SU-DHL-6 (cell line): ENCODE data around the gene TSPAN10.

Experiments used
- H2AFZ ChIP-seq: fragments of 200-600 bp; sonication (generic); 2 replicates; pipeline ENCODE4 v1.6.1; 2014; ENCODE audit warnings: low read depth, mild to moderate bottlenecking, moderate library complexity, mixed read lengths, antibody characterized with exemption, low read length; ENCODE audit not compliant: severe bottlenecking
- H3F3A ChIP-seq: fragments of 200-600 bp; shearing (Covaris generic); 2 replicates; pipeline ENCODE4 v1.6.0; 2016; ENCODE audit warnings: antibody characterized with exemption, mild to moderate bottlenecking; ENCODE audit not compliant: insufficient read depth
- H3K27ac ChIP-seq: fragments of 200-600 bp; sonication (generic); 2 replicates; pipeline ENCODE4 v1.5.1; 2016; ENCODE audit warnings: low read depth, mild to moderate bottlenecking, low read length, moderate library complexity, mixed read lengths
- H3K27me3 ChIP-seq: fragments of 200-600 bp; sonication (generic), shearing (Covaris generic); 2 replicates; pipeline ENCODE4 v1.6.0; 2014; ENCODE audit warnings: mild to moderate bottlenecking, low read length
- H3K36me3 ChIP-seq: fragments of 200-600 bp; sonication (generic); 2 replicates; pipeline ENCODE4 v1.6.1; 2014; ENCODE audit warnings: mild to moderate bottlenecking, low read length, mixed read lengths
- H3K4me2 ChIP-seq: fragments of 300-600, 200-600 bp; shearing (Covaris generic), sonication (generic); 2 replicates; pipeline ENCODE4 v1.6.0; 2014; ENCODE audit warnings: low read length, low read depth, mild to moderate bottlenecking; ENCODE audit not compliant: poor library complexity, severe bottlenecking
- H3K4me3 ChIP-seq: fragments of 200-600 bp; sonication (generic); 2 replicates; pipeline ENCODE4 v1.5.1; 2014; ENCODE audit warnings: antibody characterized with exemption, low read length, mild to moderate bottlenecking, mixed read lengths; ENCODE audit not compliant: insufficient read depth, poor library complexity, severe bottlenecking
- H3K79me2 ChIP-seq: fragments of 200-600 bp; sonication (generic); 2 replicates; pipeline ENCODE4 v1.6.1; 2014; ENCODE audit warnings: mild to moderate bottlenecking, low read length, moderate library complexity; ENCODE audit not compliant: insufficient read depth
- H3K9ac ChIP-seq: fragments of 200-600 bp; sonication (generic); 2 replicates; pipeline ENCODE4 v1.7.0; 2014; ENCODE audit warnings: mild to moderate bottlenecking, low read length
- H3K9me2 ChIP-seq: fragments of 200-600 bp; sonication (generic); replicated peaks from 2 replicates; pipeline ENCODE4 v1.6.1; 2014; ENCODE audit warnings: low read length; ENCODE audit not compliant: insufficient read depth
- H3K9me3 ChIP-seq: fragments of 200-600 bp; sonication (generic); 2 replicates; pipeline ENCODE4 v1.6.1; 2014; ENCODE audit warnings: low read length, mixed read lengths; ENCODE audit not compliant: insufficient read depth
- H4K20me1 ChIP-seq: fragments of 200-600 bp; sonication (generic); 2 replicates; pipeline ENCODE4 v1.6.1; 2014; ENCODE audit warnings: low read depth, mild to moderate bottlenecking, antibody characterized with exemption, low read length, moderate library complexity, mixed read lengths
- EZH2phosphoT487 ChIP-seq: fragments of 200-600 bp; sonication (generic), shearing (Covaris generic); conservative IDR thresholded peaks from 2 replicates; pipeline ENCODE4 v1.6.1; 2018; ENCODE audit warnings: mild to moderate bottlenecking, antibody characterized with exemption, low read length, moderate library complexity, mixed read lengths

Gene TSPAN10

GRCh38 chr17:81697261-81698044 is 60.5 kb downstream of the TSPAN10 start:
- Histone ChIP-seq H3K27ac (no peak overlapping the region), H3K4me3 (no peak overlapping the region), H3K79me2 (peaks cover 27% of the 10 kb centered on the region), H3K9ac (no peak overlapping the region), H3K36me3 (peaks cover 2% of the 10 kb centered on the region; the same call in 1 of the 2 replicates), H3F3A (peaks cover 17% of the 10 kb centered on the region; the same call in 1 of the 2 replicates), H3K9me3 (no peaks in the 10 kb centered on the region), H2AFZ (no peak overlapping the region), H3K4me2 (no peak overlapping the region), H3K9me2 (no peaks in the 10 kb centered on the region), H3K27me3 (no peaks in the 10 kb centered on the region), H4K20me1 (no peaks in the 10 kb centered on the region)
- no peak for TF ChIP-seq EZH2phosphoT487
